GM19240 (cell line): ENCODE results near the gene MOV10L1.
"Not testable (repeated sequence)": the region's sequence is repeated elsewhere in the genome, so short reads cannot be mapped to it uniquely, and the experiment has no call there.

ENCODE experiments used
- DNase-seq: peaks from one replicate; pipeline ENCODE4 v3.0.0; 2011; ENCODE audit warnings: low spot score; ENCODE audit not compliant: insufficient read length

The MOV10L1 gene

GRCh38 chr22:50202130-50202666 is 112.4 kb downstream of the MOV10L1 start:
- DNase-seq, result no peak

DNA sequence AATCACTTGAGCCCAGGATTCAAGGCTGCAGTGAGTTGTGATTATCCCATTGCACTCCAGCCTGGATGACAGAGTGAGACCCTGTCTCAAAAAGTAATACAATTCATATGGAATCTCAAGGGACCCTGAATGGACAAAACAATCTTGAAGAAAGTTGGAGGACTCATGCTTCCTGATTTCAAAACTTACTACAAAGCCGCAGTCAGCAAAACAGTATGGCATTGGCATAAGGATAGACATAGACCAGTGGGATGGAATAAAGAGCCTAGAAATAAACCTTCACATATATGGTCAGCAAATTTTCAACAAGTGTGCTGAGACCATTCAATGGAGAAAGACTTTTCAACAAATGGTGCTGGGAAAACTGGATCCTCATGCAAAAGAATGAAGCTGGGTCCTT is 113.5 kb downstream of the MOV10L1 start:
- no peak for DNase-seq

DNA sequence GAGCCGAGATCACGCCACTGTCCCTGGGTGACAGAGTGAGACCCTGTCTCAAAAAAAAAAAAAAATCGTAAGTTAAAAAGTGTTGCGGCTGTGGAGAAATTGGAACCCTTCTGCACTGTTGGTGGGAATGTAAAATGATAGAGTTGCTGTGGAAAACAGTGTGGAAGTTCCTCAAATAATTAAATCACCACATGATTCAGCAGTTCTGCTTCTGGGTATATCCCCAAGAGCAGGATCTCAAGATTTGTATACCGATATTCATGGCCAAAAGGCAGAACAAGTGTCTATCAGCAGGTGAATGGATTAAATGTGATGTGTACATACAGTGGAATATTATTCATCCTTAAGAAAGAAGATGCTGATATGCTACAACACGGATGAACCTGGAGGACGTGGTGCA is 114.8 kb downstream of the MOV10L1 start:
- DNase-seq, result no peak

- DNase-seq, result not testable (repeated sequence)
These were observed 115.2 kb downstream of the MOV10L1 start for GRCh38 chr22:50204998-50205397.

DNA sequence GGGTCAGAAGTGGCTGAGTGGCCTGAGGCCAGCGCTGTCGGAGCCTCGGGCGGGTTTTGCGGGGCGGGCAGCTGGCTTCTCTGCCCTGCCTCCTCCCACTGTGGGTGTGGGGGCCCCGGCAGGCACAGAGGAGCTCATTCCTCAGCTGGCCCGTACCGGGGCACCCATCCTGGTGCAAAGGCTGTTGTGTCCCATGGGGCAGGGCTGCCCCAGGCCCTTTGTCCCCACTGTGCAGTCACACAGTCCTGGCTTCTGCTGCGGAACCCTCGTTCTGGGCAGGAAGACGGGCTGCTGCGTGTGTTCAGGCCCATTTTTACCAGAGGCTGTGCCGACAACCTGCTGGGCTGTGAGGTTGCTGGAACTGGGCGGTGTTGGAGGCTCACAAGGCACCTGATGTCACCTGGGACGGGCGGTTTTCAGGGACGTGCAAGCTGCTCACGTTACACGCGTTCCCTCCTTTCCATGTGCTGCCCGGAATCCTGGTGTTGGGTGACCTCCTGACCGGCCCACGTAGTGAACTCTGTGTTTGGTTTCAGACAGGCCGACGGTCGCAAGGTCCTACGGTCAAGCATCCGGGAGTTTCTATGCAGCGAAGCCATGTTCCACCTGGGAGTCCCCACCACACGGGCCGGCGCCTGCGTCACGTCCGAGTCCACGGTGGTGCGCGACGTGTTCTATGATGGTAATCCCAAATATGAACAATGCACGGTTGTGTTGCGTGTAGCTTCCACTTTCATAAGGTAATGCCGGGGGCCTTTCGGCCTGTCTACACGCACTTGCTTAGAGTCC is 116.2 kb downstream of the MOV10L1 start:
- DNase-seq, result no peak

GRCh38 chr22:50206599-50206998 is 116.8 kb downstream of the MOV10L1 start:
- DNase-seq, result no peak

DNA sequence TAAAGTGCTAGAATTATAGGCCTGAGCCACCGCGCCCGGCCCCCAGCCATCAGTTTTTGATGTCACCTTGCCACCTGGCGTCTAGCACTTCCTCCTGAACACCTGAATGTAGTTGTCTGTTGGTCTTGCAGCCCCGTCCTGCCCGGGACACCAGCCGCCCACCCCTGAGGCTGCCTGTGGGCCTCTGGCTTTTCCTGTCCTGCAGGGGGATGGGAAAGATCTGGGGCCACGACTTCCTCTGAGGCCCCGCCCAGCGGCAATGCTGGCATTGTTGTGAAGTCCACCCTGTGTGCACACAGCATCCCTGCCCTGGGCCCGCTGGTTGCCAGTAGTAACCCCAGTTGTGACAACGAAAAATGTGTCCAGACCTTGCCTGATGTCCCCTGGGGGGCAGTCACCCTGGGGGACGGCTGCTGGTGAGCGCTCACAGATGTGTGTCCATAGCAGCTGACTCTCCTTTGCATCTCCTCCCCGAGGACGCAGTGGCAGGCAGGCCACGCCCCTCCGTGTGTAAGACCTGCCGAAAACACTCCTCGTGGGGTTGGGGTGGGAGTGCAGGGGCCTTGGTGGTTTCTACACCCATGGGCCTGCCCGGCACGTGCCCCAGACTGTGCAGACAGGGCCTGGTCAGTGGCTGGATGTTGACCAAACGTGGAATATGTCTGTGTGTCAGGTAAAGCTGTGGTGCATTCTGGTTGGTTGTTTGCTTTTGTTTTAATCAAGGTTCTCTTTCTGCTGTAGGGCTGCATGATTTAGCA is 117.8 kb downstream of the MOV10L1 start:
- no peak for DNase-seq

- DNase-seq, result no peak
These were observed 118.7 kb downstream of the MOV10L1 start for GRCh38 chr22:50208430-50208938.

DNA sequence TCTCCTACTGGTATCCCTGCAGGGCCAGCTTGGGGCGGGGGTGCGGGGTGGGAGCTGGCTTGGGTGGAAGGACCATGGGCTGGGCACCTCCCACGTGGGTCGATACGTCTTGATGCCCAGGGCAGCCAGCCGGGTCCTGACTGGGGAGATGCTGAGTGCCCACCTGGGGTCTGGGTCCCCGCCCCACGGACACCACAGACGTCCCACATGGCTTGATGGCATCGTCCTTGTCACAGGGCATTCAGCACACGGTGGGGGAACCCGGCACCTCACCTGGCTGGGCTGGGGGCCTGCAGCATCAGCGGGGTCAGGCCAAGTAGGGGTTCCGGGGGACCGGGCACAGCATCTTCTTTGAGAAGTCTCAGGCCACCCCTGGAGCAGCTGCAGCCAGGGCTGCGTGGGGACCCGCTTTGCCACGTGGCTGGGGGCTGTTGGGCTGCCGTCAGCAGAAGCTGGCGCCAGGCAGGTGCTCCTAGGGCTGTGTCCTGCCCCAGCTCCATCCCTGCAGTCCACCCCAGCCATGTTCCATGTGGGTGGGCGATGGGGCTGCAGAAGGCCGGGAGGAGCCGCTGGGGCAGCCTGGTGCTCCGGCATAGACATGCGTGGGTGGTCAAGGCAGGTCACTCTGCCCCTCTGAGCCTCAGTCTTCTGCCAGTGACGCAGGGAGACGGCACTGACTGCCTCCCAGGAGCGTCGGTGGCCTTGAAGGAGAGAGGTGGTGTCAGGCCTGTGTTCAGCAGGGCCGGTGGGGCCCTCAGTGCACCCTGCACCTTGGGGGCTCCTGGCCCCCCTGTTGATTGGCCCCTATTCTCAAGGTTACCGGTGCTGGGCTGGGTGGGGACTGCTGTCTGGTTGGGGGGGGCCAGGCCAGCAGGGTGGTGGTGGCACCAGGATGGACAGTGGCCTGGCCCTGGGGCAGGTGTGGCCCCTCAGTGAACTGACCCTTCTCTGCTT is 119.4 kb downstream of the MOV10L1 start:
- no peak for DNase-seq

DNA sequence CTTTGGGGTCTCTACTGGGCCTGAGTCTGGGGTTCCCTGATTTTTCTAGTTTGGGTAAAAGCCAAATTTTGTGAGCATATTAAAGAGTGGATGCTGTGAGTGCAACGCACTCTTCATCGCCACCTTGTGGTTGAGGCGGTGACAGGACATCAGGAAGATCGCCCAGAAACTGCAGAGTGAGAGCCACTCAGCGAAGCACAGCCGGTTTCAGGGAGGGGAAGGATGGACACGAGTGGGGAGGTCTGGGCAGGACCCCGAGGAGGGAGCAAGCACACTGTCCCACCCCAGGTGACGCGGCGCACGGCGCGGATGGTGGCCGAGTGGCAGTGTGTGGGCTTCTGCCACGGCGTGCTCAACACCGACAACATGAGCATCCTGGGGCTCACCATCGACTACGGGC is 120.1 kb downstream of the MOV10L1 start:
- DNase-seq, result peak; percentile 80

GRCh38 chr22:50210378-50211139 is 120.8 kb downstream of the MOV10L1 start:
- DNase-seq, result no peak

DNA sequence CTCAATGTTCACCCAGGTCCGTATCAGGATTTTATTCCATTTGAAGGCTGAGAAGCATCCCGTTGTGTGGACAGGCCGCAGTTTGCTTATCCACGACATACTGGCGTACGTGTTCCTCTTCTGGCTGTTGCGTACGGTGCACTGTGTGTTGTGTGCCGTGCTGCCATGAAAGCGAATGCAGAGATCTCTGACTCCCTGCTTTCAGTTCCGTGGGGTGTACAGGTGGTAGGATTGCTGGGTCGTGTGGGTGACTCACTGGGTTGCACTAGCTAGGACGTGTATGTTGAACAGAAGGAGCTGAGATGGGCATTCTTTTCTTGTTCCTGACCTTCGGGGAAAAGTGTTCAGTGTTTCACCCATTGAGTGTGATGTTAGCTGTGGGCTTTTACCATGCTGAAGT is 121.3 kb downstream of the MOV10L1 start:
- DNase-seq, result no peak
